GM18526 (cell line): Measurements from ENCODE around the gene RADX.

Experiments used
- POLR2A ChIP-seq: IDR thresholded peaks from 3 replicates; pipeline ENCODE4 v1.6.1; 2011; ENCODE audit not compliant: insufficient read length; ENCODE audit errors: extremely low read depth

Gene RADX

DNA sequence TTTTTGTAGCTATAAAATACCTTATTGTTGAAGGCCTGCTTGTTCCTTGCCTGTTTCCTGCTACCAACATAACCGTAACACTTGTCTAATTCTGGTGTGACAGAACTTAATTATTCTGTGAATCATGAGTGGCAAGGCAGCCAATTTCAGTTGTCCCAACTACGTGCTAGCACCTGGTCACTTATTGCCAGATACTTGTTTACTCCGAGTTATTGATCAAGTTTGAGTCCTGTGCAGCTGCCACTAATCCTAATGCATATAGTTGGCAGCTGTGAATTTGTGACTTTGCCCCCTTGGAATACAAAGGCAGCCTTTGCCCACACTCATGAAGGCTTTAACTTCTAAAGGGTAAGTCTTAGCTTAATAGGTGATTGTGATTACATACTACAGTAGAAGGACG lies 106.9 kb downstream of the RADX start:
- no peak for TF ChIP-seq POLR2A

DNA sequence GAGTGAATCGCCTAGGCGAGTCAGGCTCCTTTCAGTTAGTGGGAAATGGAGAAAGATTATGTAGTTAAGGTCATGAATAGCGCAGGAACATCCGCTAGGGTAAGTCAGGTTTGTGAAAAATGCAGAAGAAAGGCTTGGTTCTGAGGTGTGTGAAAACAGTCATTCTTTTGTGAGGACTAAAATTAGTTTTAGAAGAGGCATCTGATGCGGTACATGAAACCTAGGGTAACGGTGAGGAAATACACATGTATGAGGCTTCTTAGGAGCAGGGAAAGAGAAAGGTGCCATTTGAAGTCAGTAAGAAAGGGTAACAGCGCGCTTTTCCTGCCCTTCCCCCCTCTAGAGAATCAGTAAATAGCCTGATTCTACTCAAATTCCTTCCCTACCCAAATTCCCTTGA lies 114.2 kb downstream of the RADX start:
- TF ChIP-seq POLR2A = no peak

DNA sequence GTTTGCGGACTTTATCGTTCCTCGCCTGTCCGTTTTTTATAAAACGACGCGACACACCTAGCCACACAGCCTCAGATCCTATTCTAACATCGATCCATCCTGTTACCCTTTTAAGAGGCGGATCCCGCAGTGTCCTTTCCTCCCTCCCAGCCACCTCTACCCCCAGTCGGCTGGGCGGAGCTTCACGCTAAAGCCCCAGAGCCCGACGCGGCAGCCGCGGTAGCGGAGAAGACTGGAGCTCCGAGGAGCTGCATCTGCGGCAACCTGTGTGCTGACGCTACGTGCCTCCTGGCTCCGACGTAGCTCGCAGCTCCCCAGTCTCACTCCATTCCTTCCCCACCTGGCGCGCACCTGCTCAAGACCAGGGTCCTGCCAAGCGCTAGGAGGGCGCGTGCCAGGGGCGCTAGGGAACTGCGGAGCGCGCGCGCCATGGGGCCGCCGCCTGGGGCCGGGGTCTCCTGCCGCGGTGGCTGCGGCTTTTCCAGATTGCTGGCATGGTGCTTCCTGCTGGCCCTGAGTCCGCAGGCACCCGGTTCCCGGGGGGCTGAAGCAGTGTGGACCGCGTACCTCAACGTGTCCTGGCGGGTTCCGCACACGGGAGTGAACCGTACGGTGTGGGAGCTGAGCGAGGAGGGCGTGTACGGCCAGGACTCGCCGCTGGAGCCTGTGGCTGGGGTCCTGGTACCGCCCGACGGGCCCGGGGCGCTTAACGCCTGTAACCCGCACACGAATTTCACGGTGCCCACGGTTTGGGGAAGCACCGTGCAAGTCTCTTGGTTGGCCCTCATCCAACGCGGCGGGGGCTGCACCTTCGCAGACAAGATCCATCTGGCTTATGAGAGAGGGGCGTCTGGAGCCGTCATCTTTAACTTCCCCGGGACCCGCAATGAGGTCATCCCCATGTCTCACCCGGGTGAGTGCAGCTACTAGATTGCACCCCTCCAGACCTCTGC lies 115.0 kb downstream of the RADX start, which contains the start of gene RNF128:
Gene RNF128 (plus strand): TSS at position 217 of the 953 bp plus-strand sequence. CDS start 213 bp downstream, at position 430.
- TF ChIP-seq POLR2A = no peak

DNA sequence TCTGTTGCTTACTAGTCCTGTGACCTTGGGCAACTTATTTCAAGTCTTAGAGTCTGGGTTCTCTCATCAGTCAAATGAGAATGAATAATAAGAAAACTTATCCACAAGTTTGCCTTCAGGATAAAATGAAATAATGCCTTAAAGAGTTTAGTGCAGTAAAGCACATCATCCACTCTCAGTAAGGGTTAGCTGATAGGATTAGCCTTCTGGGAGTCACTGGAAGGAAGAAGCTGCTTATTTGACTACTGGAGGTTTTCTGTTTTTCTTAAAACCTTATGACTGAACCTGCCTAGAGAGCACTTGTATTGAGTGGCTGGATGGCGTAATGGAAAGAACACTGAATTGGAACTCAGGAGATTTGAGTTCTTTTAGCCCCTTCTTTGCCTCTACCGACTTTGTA lies 116.6 kb downstream of the RADX start:
- TF ChIP-seq POLR2A = no peak
